OCI-LY7 (cell line): Measurements from ENCODE around the gene HOXA4. TPM values are rescaled to one million over a fixed set of nuclear protein-coding genes. Genes with fewer than 3 reads are reported as not detected.

Source experiments
- BruUV-seq: library from RNA; stranded (reverse); fragments of 400-500 nt; replicated peaks from 2 replicates; lab custom pipeline; 2021; lab: Mats Ljungman, UMichigan
- CTCF ChIA-PET: fragments of 300-600 bp; sonication (Branson Sonifier 250); formaldehyde crosslinking; loops from one replicate; lab custom pipeline; 2022; ENCODE audit warnings: antibody characterized with exemption; ENCODE audit not compliant: unreplicated experiment; lab: Charles Lee
- POLR2A ChIA-PET: fragments of 300-600 bp; sonication (Branson Sonifier 250); formaldehyde crosslinking; loops from one replicate; lab custom pipeline; 2022; ENCODE audit warnings: antibody characterized with exemption; lab: Charles Lee
- DNase-seq: peaks from one replicate; pipeline ENCODE4 v3.0.0-alpha.2; 2015; ENCODE audit warnings: low spot score
- H2AFZ ChIP-seq: fragments of 200-600 bp; sonication (generic), shearing (Covaris generic); 2 replicates; pipeline ENCODE4 v1.6.1; 2014; ENCODE audit warnings: mild to moderate bottlenecking, antibody characterized with exemption, low read length, moderate library complexity
- H3K27ac ChIP-seq: fragments of 200-600 bp; sonication (generic); 2 replicates; pipeline ENCODE4 v1.5.1; 2014; ENCODE audit warnings: mixed run types, low read depth, mild to moderate bottlenecking, moderate library complexity, low read length, inconsistent platforms; ENCODE audit not compliant: poor library complexity, severe bottlenecking
- H3K36me3 ChIP-seq: fragments of 200-600 bp; sonication (generic); 2 replicates; pipeline ENCODE4 v1.6.1; 2014; ENCODE audit warnings: mild to moderate bottlenecking, antibody characterized with exemption, low read length, moderate library complexity, mixed read lengths; ENCODE audit not compliant: insufficient read depth
- H3K4me1 ChIP-seq: fragments of 200-600 bp; sonication (generic); 2 replicates; pipeline ENCODE4 v1.5.1; 2014; ENCODE audit warnings: mild to moderate bottlenecking, low read length; ENCODE audit not compliant: insufficient read depth, poor library complexity, severe bottlenecking
- H3K4me2 ChIP-seq: fragments of 200-600 bp; sonication (generic); 2 replicates; pipeline ENCODE4 v1.6.1; 2014; ENCODE audit warnings: mild to moderate bottlenecking, low read length
- H3K4me3 ChIP-seq: fragments of 200-600 bp; sonication (generic); 2 replicates; pipeline ENCODE4 v1.5.1; 2014; ENCODE audit warnings: mild to moderate bottlenecking, low read depth, low read length; ENCODE audit not compliant: poor library complexity, severe bottlenecking
- H3K79me2 ChIP-seq: fragments of 200-600 bp; sonication (generic); 2 replicates; pipeline ENCODE4 v1.6.1; 2016; ENCODE audit warnings: low read depth, mild to moderate bottlenecking, low read length, moderate library complexity, mixed read lengths; ENCODE audit not compliant: insufficient read depth
- H3K9me2 ChIP-seq: fragments of 200-600 bp; sonication (generic); 2 replicates; pipeline ENCODE4 v1.6.1; 2016; ENCODE audit warnings: mild to moderate bottlenecking, low read length, mixed read lengths; ENCODE audit not compliant: insufficient read depth
- H3K9me3 ChIP-seq: fragments of 200-600 bp; sonication (generic); 2 replicates; pipeline ENCODE4 v1.6.1; 2014; ENCODE audit warnings: mild to moderate bottlenecking, mixed run types, low read length, mixed read lengths
- H4K20me1 ChIP-seq: fragments of 200-600 bp; sonication (generic); 2 replicates; pipeline ENCODE4 v1.6.1; 2014; ENCODE audit warnings: mild to moderate bottlenecking, antibody characterized with exemption, low read length, moderate library complexity, mixed read lengths; ENCODE audit not compliant: insufficient read depth
- CTCF ChIP-seq: fragments of 200-600 bp; sonication (generic); conservative IDR thresholded peaks from 2 replicates; pipeline ENCODE4 v1.5.1; 2014; ENCODE audit warnings: mild to moderate bottlenecking, antibody characterized with exemption, low read length, moderate library complexity, mixed read lengths
- EZH2phosphoT487 ChIP-seq: fragments of 200-600 bp; sonication (generic); IDR thresholded peaks from 2 replicates; pipeline ENCODE4 v1.6.1; 2018; ENCODE audit warnings: low read depth, borderline replicate concordance, mild to moderate bottlenecking, mixed run types, antibody characterized with exemption, low read length, moderate library complexity, mixed read lengths
- intact Hi-C: fragments of 100-400 bp; cut with micrococcal nuclease; formaldehyde crosslinking; loops from one replicate; pipeline ENCODE4 v1.10.0; 2022; ENCODE audit not compliant: unreplicated experiment
- total RNA-seq, 2 experiments: library from RNA; depleted of rRNA in 1 of 2; stranded (reverse); fragments of >200 nt in 1 of 2; shearing (Covaris generic) in 1 of 2; gene quantifications; 2 replicates each; pipeline ENCODE4 v1.2.3, GENCODE V29; 2014 to 2022

Gene HOXA4
- total RNA-seq, 2 experiments from 2014 or later: 2.0 TPM; not detected in 1

- BruUV-seq: no TSS peak
- Histone ChIP-seq H3K9me3 (no peaks in the 10 kb centered on the region), H3K4me2 (no peak within 1 kb of the TSS), H3K36me3 (no peaks in the 10 kb centered on the region), H2AFZ (no peak within 1 kb of the TSS), H3K9me2 (no peaks in the 10 kb centered on the region), H3K27ac (no peak within 1 kb of the TSS), H3K4me3 (no peak within 1 kb of the TSS), H3K4me1 (no peaks in the 10 kb centered on the region), H3K79me2 (no peaks in the 10 kb centered on the region), H4K20me1 (no peaks in the 10 kb centered on the region)
- DNase-seq: no peak
- intact Hi-C loops: no loop called here
- POLR2A ChIA-PET: no interaction called here
- CTCF ChIA-PET: no interaction called here
- TF ChIP-seq EZH2phosphoT487 (no peak), CTCF (no peak)
These were observed 27.7 kb downstream of the HOXA4 start, which contains the start of gene HOXA2 for GRCh38 chr7:27102581-27103442. TSS of gene HOXA2 (minus strand) at chr7:27102683. CDS start at chr7:27102500, 183 bp downstream.

- BruUV-seq: no TSS peak
- ChIA-PET CTCF (no interaction called here), POLR2A (no interaction called here)
- Histone ChIP-seq H2AFZ (no peak overlapping the region), H3K4me3 (no peak overlapping the region), H3K4me2 (no peak overlapping the region), H3K9me2 (no peaks in the 10 kb centered on the region), H4K20me1 (peaks cover 3% of the 10 kb centered on the region; the same call in 1 of the 2 replicates), H3K9me3 (no peaks in the 10 kb centered on the region), H3K27ac (no peak overlapping the region), H3K36me3 (no peaks in the 10 kb centered on the region), H3K4me1 (peaks cover 7% of the 10 kb centered on the region), H3K79me2 (no peaks in the 10 kb centered on the region; the same call in 1 of the 2 replicates)
- intact Hi-C loops: no loop called here
- TF ChIP-seq CTCF: no peak
- no peak for TF ChIP-seq EZH2phosphoT487
- DNase-seq: no peak
These were observed 28.5 kb downstream of the HOXA4 start for GRCh38 chr7:27101957-27102580.
